Right lobe of liver (tissue), 4 donors: ENCODE results near the gene CCDC86.

Experiments
- POLR2A ChIP-seq: fragments of 450-650 bp; IDR thresholded peaks from one replicate; pipeline ENCODE4 v1.6.1; 2017; ENCODE audit warnings: antibody characterized with exemption, mild to moderate bottlenecking
- TF ChIP-seq, protein P1 (sequence below), 4 donors: fragments of 200-600 bp in 3 of 4; fragments of 450-650 bp in 1 of 4; IDR thresholded peaks; one replicate each; pipeline versions ENCODE4 v1.5.1 to v1.8.0; 2016 to 2022; ENCODE audit warnings: antibody characterized with exemption in 4 of 4, mild to moderate bottlenecking in 2 of 4
- donor health status: DM: no; HTN: no; CAD: no.
- donor health status: DM: no; HTN: no; CAD: no.
- donor health status: DM: no; HTN: yes; CAD: no.

DNA sequence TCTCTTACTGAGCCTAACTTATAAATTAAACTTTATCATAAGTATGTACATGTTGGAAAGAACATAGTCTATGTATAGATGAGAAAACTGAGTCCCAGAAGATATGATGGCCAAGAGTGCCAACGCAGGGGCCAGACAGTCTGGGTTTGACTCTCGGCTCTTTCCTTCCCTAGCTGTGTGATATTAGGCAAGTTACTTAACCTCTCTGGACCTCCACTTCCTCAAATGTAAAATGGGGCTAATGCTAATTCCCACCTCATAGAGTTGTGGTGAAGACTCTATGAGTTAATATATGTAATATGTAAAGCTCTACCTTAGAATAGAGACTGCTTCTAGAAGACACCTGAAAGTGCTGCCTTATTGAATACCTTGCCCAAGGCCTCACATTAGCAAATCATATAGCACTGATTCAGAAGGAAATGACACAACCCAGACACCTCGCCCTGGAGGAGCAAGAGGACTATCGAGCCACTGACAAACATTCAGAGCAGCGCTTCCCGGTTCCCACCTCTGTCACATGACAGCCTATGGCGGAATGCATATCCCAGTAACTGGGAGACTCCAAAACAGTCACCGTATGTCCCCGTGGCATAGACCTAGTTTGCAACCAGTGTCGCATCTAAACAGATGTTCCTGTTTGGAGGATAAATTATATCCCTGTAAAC is 11.3 kb upstream of the CCDC86 start:
- TF ChIP-seq, protein P1, sequence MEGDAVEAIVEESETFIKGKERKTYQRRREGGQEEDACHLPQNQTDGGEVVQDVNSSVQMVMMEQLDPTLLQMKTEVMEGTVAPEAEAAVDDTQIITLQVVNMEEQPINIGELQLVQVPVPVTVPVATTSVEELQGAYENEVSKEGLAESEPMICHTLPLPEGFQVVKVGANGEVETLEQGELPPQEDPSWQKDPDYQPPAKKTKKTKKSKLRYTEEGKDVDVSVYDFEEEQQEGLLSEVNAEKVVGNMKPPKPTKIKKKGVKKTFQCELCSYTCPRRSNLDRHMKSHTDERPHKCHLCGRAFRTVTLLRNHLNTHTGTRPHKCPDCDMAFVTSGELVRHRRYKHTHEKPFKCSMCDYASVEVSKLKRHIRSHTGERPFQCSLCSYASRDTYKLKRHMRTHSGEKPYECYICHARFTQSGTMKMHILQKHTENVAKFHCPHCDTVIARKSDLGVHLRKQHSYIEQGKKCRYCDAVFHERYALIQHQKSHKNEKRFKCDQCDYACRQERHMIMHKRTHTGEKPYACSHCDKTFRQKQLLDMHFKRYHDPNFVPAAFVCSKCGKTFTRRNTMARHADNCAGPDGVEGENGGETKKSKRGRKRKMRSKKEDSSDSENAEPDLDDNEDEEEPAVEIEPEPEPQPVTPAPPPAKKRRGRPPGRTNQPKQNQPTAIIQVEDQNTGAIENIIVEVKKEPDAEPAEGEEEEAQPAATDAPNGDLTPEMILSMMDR (IDR thresholded peaks at IDR 0.05), result no peak
- TF ChIP-seq POLR2A, result no peak
